Stimulated activated CD4-positive, alpha-beta T cell treated with anti-CD3 and anti-CD28 coated beads, Interleukin-12 subunit alpha, Interleukin-12 subunit beta, amount 100 ng/mL, for 48 hours (primary cell): ENCODE data around the gene BATF3.
"Not testable (repeated sequence)": the region's sequence is repeated elsewhere in the genome, so short reads cannot be mapped to it uniquely, and the experiment has no call there.

Experiments used
- DNase-seq, 3 donors: peaks; one replicate each; pipeline ENCODE4 v3.0.0-alpha.2; 2020; ENCODE audit warnings: low read depth in 2 of 3, low spot score in 1 of 3

The BATF3 gene

DNA sequence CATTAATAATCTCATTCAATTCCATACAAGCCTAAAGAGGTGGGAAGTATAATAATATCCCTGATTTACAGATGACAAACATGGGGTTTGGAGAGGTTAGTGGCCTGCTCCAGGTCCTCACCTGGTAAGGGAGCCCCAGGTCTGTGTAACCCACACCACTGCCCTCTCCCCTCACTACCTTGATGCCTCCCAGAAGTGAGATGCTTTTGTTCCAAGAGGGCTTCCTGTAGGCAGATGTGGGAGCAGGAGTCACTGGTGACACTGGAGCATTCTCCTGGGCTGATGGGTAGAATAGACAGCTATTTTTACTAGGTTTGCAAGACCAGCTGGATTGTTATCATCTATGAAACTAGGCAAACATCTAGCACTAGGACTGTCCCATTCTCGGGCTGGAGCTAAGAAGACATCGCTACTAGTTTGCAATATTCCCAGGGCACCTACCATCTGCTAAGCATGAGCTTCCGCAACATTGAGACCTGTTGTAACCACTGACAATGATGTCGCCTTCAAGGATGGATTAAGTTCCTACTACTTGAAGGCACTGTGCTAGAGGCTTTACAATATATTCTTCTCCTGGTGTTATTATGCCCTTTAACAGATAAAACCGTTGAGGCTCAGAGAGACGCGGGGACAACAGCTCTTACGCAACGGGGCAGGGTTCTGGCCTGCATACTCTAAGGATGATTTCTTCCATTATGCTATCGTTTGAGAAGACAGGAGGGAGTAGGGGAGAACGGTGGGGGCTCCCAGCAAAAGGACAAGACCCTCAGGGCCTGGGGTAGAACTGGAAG is 35.0 kb downstream of the BATF3 start:
- DNase-seq, result no peak

DNA sequence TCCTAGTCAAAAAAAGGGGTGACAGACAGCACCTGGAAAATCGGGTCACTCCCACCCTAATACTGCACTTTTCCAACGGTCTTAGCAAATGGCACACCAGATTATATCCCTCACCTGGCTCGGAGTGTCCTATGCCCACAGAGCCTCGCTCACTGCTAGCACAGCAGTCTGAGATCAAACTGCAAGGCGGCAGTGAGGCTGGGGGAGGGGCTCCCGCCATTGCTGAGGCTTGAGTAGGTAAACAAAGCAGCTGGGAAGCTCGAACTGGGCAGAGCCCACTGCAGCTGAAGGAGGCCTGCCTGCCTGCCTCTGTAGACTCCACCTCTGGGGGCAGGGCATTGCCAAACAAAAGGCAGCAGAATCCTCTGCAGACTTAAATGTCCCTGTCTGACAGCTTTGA is 41.4 kb downstream of the BATF3 start:
- DNase-seq, result not testable (repeated sequence)

DNA sequence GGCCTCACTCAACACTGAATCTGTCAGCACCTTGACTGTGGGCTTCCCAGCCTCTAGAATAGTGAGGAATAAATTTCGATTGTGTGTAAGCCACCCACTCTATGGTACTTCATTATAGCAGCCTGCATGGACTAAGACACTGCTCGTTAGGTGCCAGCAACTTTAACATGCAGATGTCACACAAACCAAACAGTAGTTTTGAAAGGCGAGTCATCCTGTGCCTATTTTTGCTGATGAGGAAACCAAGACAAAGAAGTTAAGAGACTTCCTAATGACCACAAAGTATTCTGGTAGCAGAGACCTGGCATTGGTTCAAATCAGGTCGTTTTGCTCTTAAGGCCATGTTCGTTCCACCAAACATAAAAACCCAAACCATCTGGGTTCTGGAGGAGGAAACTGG is 42.9 kb downstream of the BATF3 start:
- DNase-seq, result no peak

DNA sequence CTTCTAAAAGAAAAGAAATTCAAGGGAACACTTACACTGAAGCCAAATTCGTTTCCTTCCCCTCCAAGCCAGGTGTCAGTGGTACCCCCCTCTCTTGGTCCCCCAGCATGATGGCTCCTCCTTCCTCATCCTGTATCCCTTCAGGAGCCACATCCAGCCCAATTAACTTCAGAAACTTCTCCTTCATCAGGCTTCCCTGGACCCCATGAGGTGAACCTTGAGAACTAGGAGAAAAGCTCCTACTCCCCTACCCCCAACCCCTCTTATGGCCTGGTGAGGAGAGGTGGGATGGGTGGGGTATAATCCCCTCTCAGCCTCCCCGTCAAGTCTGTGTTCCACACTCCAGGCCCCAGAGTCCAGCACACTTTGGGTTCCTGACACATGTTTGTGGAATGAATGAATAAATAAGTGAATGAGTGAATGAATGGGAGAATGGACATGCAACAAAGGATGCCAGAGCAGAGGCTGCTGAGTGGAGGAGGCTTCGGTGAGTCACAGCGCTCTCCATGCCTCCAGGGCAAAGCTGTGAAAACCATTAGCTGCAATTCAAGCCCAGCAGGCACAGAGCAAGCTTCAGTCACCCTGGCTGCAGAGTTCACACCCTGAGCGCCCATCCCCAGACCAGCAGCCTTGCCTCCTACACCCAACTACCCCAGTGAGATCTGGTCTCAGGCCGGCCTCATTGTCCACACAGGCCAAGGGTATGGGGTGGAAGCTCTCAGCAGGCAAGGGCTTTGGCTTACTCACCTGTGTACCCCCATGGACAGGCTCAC is 43.8 kb downstream of the BATF3 start:
- no peak for DNase-seq

DNA sequence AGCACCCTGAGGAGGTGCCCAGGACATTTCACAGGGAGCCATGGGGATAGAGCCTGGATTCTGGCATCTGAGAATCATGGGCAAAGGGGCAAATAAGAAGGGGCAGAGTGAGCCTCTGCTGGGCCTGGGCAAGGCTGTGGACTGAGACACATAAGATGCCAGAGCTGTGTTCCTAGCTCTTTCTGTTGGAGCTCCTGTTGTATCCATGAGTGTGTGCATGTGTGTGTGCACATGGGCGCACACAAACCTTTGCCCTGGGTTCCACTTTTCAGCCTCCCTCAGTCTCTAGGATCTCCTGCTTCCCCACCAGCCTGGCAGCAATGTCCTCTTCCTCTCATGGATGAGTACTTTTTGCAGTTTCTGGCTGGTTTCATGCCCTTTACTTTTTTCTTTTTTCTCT is 47.0 kb downstream of the BATF3 start:
- DNase-seq, result no peak

DNA sequence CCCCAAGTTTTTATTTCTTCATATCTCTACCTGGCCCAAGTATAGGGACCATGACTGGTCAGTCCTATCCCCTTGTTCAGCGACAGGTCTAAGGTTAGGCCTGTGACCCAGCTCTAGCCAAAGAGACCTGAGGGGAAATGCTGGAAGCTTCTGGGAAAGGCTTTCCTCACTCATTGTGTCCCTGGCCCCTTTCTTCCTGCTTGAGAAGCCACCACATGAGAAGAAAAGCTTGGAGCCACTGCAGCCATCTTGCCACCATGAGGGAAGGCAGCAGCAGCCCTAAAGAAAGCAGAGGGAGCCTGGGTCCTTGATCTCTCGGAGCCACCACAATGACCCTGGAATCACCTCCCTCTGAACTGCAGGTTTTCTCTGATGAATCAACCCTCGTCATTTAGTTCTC is 47.7 kb downstream of the BATF3 start:
- DNase-seq, result no peak

DNA sequence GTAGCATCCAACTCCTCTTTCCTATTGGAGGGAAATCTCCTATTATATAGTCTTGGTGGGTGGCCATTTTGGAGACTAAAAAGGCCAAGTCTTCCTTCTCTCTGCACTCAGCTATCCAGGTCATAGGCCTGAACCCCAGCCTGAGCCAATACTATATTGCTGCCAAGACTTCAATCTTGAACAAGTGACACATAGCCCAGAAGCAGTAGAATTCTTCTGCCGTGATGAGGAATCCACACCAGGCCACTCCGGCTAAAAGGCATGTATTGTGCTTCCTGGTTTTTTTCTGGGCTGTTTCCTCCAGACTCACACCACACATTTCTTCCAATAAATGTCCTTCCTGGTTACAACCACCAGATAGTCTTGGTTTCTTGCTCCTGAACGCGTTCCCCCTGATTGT is 48.1 kb downstream of the BATF3 start:
- DNase-seq, result no peak

DNA sequence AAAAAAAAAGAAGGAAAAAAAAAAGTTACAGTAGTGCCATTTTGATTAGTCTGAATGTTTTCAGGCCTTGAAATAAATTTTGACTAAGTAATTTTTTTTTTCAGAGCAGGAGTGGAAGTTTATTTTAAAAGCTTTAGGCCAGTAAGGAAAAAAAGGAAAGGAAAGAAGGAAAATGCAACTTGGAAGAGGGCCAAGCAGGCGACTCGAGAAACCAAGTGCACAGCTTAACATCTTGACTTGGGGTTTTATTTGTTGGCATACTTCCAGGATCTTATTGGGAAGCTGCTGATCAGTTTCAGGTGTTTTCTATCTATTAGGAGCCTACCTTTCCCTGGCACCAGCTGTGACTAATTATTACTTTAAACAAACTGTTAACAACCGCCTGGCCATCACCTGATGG is 49.4 kb downstream of the BATF3 start:
- no peak for DNase-seq

DNA sequence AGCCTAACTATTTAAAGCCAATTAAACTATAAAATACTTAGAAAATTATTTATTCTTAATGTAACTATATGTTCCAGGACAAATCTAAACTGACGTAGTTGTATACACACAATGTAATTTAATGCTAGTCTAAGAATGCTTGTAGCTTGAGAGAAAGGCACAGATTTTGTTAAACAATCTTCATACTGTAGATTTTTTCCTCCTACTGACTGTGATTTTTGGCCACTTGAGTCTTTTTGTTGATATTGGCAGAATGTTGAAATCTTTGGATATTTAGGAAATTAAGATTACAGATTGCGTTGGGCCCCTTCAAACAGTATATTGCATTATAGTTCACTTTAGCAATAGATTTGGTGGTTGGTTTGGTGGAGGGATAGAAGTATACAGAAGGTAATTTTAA is 50.6 kb downstream of the BATF3 start:
- DNase-seq, result no peak

DNA sequence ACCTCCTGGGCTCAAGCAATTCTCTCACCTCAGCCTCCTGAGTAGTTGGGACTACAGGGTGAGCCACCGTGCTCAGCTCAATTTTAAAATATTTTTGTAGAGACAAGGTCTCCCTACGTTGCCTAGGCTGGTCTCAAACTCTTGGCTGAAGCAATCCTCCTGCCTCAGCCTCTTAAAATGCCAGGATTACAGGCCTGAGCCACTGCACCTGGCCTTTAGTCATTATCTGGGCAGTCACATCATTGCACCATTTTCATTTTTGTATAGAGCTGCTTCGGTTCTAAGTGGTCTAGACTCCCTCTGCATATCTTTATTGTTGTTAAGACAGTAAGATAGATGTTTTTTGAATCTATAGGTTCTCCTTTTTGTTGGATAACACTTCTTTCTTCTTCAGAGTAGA is 51.2 kb downstream of the BATF3 start:
- no peak for DNase-seq

DNA sequence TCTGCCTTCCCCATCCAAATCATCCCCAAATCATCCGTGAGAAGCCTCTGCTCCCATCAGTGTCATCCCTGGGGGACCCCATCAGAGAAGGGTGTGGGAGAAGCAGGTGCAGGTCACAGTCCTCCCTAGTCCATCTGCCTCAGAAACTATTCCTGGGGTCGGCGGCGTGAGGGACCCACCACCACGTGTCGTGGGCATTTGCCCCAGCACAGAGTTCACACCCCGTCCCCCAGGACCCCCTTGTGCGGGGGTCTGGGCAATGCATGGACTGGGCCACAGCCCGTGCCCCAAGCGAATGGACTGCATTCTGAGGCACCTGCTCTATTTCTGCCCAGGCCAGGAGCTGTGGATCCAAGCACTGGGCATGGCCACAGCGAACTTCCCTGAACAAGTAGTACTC is 52.6 kb downstream of the BATF3 start:
- DNase-seq, result no peak

DNA sequence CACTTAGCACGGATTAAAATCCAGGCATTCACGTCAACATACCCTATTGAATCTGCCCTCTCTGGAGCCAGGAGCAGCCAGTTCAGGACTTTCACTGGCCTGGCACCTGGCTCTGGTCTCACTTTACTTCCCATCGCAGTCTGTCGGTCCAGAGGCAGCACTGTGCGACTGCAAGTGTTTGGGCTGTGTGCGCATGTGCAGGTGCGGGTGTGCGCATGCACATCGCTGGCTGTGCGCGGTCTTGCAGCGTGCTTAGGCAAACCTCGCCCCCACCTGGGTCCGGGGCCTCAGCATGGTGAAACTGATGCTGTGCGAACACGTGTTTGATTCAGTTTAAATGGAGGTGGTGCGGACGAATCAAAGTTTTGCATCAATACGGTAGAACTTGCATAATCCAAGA is 53.1 kb downstream of the BATF3 start:
- DNase-seq, result no peak

DNA sequence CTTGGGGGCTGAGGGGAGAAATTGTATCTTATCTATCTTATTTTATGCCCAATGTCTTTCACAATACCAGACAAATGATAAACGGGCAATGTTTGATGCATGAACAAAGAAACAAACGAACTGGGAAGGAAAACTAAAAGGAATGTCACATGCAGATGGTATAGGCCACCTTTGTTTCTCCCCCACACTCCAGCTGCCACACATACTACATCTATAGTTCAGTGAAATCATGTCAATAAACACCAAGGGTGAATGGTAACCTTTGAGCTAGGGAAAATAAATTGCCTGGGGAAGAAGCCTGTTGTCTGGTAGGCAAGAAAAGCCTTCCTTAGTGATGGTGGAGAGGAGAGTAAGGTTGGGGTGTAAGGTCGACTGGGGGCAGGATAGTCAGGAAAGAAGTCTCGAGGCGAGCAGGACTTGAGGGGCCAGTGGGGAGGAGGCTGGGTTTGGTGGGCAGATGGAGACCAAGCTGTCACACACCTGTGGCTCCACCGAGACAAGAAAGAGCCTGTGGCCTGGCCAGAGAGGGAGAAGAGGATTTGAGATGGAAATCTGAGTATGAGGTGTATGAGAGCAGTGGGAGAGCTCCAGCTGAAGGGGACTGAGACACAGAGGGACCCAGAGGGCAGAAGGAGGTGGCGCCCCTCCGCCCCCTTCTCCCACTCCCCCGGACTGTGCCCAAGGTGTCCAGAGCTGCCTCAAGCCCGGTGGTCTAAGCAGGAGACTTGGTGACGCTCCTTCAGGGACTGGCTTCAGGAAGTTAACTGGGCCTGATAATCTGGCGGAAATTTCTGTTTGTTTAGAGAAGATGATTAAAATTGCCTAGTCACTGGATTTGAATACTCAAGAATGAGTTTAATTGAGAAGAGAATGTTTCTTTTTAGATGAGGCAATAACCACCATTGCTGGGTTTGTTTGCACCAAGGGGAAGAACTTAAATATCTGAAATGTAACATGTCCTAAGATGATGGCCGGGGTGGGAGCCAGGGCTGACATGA is 53.8 kb downstream of the BATF3 start:
- DNase-seq, result no peak

DNA sequence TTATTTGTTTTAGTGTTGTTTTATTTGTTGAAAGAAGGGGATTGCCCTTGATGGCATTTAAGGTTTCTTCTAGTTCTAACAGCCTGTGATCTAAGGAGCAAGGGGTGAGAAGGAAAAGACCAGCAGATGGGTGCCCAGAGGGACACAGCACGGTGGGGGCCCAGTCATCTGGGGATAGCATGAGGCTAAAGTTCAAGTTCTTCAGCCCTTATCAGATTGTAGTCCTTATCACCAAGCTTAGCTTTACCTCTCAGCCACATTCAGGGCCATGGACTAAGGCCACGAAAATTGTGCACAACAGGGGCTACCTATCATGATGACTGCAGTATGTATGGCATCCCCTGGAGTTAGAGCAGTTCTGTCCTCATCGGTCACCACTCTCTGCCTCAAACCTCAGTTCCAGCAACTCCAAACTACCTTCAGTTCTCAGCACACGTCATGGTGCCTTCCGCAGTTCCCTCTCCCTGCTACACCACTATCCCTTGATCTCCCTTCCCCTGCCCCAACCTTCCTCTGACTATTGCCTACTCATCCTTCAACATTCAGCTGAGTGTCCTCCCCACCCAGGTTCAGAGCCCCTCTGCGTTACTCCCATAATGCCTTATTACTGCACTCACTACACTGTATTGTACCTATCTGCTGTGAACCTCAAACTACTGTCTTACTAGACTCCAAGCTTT is 54.6 kb downstream of the BATF3 start:
- no peak for DNase-seq

DNA sequence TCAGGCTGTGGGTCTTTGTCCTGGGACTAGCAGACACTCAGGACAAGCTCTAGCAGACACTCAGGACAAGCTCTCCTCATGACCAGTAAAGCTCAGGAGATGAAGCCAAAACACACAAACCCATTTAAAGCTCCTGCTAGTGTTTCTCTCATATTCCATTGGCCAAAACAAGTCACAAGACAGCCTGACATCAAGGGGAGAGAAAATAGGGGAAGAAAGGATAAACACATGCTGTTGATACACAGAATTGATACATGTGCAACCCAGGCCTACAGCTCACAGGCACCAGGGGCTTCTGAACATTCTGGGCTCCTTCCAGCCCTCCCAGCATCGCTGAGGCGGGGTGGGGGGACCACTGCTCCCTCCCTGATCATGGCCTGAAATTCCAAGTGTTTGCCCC is 55.8 kb downstream of the BATF3 start:
- DNase-seq, result no peak

DNA sequence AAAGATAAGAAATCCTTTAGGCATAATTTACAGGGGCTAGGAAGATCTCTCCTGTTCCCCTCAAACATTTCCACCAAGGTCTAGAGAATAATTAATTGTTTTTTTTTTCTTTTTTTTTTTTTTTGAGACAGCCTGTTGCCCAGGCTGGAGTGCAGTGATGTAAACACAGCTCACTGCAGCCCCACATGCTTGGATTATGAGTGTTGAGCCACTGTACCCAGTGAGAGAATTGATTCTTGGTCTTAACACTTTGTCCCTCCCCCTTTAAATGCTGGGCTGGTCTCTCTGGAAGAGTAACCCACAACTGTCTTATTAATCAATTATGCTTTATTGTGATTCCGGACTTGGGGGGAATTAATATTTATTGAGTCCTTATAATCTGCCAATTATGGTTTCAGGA is 57.7 kb downstream of the BATF3 start:
- no peak for DNase-seq

DNA sequence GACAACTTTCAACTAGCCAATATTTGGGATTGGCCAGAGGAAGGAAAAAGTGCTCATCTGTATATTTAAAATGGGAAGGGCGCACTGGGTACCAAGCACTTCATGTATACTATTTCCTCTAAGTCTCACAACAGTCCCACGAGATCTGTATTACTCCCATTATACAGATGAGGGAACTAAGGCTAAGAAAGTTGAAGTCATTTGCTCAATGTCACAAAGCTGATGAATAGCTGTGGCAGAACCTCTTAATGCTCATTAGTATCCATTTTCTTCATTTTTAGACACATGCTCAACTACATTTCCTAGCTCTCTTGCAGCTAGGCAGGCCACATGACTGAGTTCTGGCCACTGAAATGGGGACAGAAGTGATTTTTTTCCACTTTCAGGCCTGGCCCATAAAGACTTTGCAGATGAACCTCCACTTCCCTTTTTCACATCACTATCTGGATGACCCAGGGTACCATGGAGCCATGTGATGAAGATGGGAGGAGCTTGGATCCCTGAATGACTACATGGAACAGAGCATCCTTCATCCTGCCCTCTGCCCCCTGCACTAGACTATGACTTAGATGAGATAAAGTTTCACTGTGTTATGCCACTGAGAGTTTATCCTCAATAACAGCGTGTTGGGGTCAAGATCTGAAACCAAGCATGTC is 59.3 kb downstream of the BATF3 start:
- no peak for DNase-seq

DNA sequence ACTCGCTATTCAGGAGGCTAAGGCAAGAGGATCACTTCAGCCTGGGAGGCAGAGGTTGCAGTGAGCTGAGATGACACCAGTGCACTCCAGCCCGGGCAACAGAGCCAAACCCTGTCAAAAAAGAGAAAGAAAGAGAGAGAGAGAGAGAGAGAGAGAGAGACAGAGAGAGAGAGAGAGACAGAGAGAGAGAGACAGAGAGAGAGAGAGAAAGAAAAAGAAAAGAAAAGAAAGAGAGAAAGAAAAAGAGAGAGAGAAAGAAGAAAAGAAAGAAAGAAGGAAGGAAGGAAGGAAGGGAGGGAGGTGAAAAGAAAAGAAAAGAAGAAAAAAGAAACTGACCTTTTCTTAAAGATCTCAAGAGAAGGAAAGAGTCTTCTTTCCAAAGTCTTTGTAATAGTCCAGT is 60.1 kb downstream of the BATF3 start:
- not testable (repeated sequence) for DNase-seq

DNA sequence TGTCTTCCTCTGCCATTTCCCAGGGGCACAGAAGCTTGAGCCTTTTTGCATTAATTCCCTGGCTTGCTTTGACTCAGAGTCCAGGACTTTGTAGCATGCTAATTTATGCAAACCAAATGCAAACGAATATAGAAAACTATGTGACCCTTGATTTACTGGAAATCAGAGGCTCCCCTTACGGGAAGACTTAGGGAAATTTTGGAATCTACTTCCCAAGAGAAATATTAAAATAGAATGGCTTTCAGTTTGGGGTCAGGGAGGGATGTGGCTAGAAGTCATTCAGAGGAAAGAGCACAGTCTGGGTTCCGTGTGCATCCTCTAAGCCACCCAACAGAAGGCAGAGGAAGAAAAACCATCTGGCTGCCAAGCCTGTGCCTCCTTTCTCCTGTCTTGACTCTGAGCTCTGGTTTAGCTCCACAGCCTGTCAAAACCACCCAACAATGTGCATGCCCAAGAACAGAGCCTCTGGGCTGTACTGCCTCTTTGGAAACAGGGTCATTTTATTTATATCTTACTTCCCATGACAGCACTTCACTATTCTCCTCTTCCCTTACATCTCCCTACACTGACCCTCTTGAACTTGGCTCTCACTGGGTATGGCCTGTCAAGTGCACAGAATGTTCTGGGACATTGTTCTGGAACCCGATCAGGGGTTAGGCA is 61.0 kb downstream of the BATF3 start:
- DNase-seq, result no peak

DNA sequence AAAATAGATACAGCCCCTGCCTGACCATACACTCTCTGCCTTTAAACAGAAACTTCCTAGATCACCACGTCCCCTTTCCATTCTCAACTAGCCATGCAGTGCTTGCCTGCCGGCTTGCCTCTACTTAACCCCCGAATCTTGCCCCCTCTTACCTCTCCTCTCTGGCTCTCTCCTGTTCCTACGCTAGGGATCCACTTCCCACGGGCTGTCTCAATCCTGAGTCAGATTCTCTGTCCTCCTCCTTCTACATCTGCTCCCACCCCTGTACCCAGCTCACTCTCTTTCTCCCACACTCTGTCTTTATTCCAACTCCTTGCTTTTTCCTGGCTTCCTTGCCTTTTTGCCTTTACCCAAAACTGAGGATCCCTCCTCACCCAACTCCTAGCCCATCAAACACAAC is 61.7 kb downstream of the BATF3 start:
- DNase-seq, result no peak
